Smooth muscle cell (in vitro differentiated cells): ENCODE measurements around the gene ODC1. TPM values are rescaled to one million over a fixed set of nuclear protein-coding genes. Genes with fewer than 3 reads are reported as not detected.

Source experiments
- DNase-seq: peaks from one replicate; lab custom pipeline; 2025; ENCODE audit not compliant: unreplicated experiment; lab: John Stamatoyannopoulos, UW
- H2AFZ ChIP-seq: fragments of 200-600 bp; sonication (generic); 2 replicates; pipeline ENCODE4 v1.6.0; 2016; ENCODE audit warnings: antibody characterized with exemption, low read depth, mild to moderate bottlenecking
- H3F3A ChIP-seq: fragments of 200-600 bp; sonication (generic); 2 replicates; pipeline ENCODE4 v1.6.0; 2017; ENCODE audit warnings: antibody characterized with exemption, low read depth
- H3K27ac ChIP-seq: fragments of 200-600 bp; sonication (generic); 2 replicates; pipeline ENCODE4 v1.5.1; 2016; ENCODE audit warnings: low read depth, mild to moderate bottlenecking
- H3K27me3 ChIP-seq: fragments of 200-600 bp; sonication (generic); 2 replicates; pipeline ENCODE4 v1.6.1; 2016; ENCODE audit warnings: low read depth, mild to moderate bottlenecking
- H3K36me3 ChIP-seq: fragments of 200-600 bp; sonication (generic); 2 replicates; pipeline ENCODE4 v1.5.1; 2016; ENCODE audit warnings: low read depth
- H3K4me1 ChIP-seq: fragments of 200-600 bp; sonication (generic); 2 replicates; pipeline ENCODE4 v1.5.1; 2016; ENCODE audit warnings: low read depth
- H3K4me2 ChIP-seq: fragments of 200-600 bp; sonication (generic); 2 replicates; pipeline ENCODE4 v1.6.0; 2016; ENCODE audit warnings: mild to moderate bottlenecking
- H3K4me3 ChIP-seq: fragments of 200-600 bp; sonication (generic); 2 replicates; pipeline ENCODE4 v1.5.1; 2016; ENCODE audit warnings: mild to moderate bottlenecking
- H3K79me2 ChIP-seq: fragments of 200-600 bp; sonication (generic); 2 replicates; pipeline ENCODE4 v1.6.0; 2016; ENCODE audit warnings: low read depth, mild to moderate bottlenecking
- H3K9ac ChIP-seq: fragments of 200-600 bp; sonication (generic); 2 replicates; pipeline ENCODE4 v1.6.0; 2016; ENCODE audit warnings: low read depth
- H3K9me3 ChIP-seq: fragments of 200-600 bp; sonication (generic); replicated peaks from 2 replicates; pipeline ENCODE4 v1.5.1; 2016; ENCODE audit warnings: low read depth
- H4K20me1 ChIP-seq: fragments of 200-600 bp; sonication (generic); 2 replicates; pipeline ENCODE4 v1.6.0; 2016; ENCODE audit warnings: low read depth
- CTCF ChIP-seq: fragments of 200-600 bp; sonication (generic); IDR thresholded peaks from 2 replicates; pipeline ENCODE4 v1.5.1; 2017; ENCODE audit warnings: borderline replicate concordance, mild to moderate bottlenecking, antibody characterized with exemption; ENCODE audit not compliant: insufficient read depth, poor library complexity, severe bottlenecking
- WGBS: methylation state at CpG from one replicate; pipeline ENCODE4 v1.1.7; 2016; ENCODE audit warnings: low lambda C conversion rate; 5-methylcytosine and 5-hydroxymethylcytosine counted together
- polyA plus RNA-seq: library from polyadenylated mRNA; unstranded; fragments of >200 nt; fragmentation: Nextera tagmentation; extraction: Ambion mirVana; gene quantifications from 2 replicates; pipeline ENCODE4 v1.2.1, GENCODE V29; 2016
- total RNA-seq: library from RNA; depleted of rRNA; stranded (reverse); fragments of >200 nt; gene quantifications from 2 replicates; pipeline ENCODE4 v1.2.3, GENCODE V29; 2014

The ODC1 gene
- total and polyA plus RNA-seq, 2 experiments from 2014 or later: 22.4 to 34.7 TPM

- TF ChIP-seq CTCF: no peak
- H3K79me2 ChIP-seq: no peaks in the 10 kb centered on the region
- no peaks in the 10 kb centered on the region for H3K36me3 ChIP-seq
- H2AFZ ChIP-seq: no peak overlapping the region
- no peaks in the 10 kb centered on the region for H3F3A ChIP-seq
- no peaks in the 10 kb centered on the region for H3K9me3 ChIP-seq
- H3K27ac ChIP-seq: no peak overlapping the region
- no peaks in the 10 kb centered on the region for H3K27me3 ChIP-seq
- no peak overlapping the region for H3K9ac ChIP-seq
- H3K4me1 ChIP-seq: no peaks in the 10 kb centered on the region
- WGBS: 94% methylated on average over 3 of the region's 3 CpGs
- H3K4me2 ChIP-seq: no peak overlapping the region
- H4K20me1 ChIP-seq: no peaks in the 10 kb centered on the region
- DNase-seq: no peak
- H3K4me3 ChIP-seq: no peak overlapping the region
These were observed 19.2 kb downstream of the ODC1 start for GRCh38 chr2:10428924-10429323.

- Histone ChIP-seq H3K27me3 (no peaks in the 10 kb centered on the region), H3K79me2 (no peaks in the 10 kb centered on the region), H3K9me3 (no peaks in the 10 kb centered on the region), H3K4me3 (no peak overlapping the region), H3K4me1 (no peaks in the 10 kb centered on the region), H3K9ac (no peak overlapping the region), H3F3A (no peaks in the 10 kb centered on the region), H3K27ac (no peak overlapping the region), H3K36me3 (no peaks in the 10 kb centered on the region), H3K4me2 (no peak overlapping the region), H4K20me1 (no peaks in the 10 kb centered on the region), H2AFZ (no peak overlapping the region)
- TF ChIP-seq CTCF: no peak
- DNase-seq: no peak
- WGBS: 97% methylated on average over 8 of the region's 8 CpGs
These were observed 19.8 kb downstream of the ODC1 start for GRCh38 chr2:10428355-10428754.

GRCh38 chr2:10427618-10427949 is 20.5 kb downstream of the ODC1 start:
- no peaks in the 10 kb centered on the region for H3F3A ChIP-seq
- no peak overlapping the region for H3K9ac ChIP-seq
- 89% methylated on average over 17 of the region's 17 CpGs for WGBS
- no peaks in the 10 kb centered on the region for H3K4me1 ChIP-seq
- no peak overlapping the region for H3K4me3 ChIP-seq
- H3K27me3 ChIP-seq: no peaks in the 10 kb centered on the region
- H3K4me2 ChIP-seq: no peak overlapping the region
- H3K79me2 ChIP-seq: no peaks in the 10 kb centered on the region
- no peak for TF ChIP-seq CTCF
- H4K20me1 ChIP-seq: no peaks in the 10 kb centered on the region
- DNase-seq: no peak
- no peak overlapping the region for H2AFZ ChIP-seq
- H3K9me3 ChIP-seq: no peaks in the 10 kb centered on the region
- H3K36me3 ChIP-seq: no peaks in the 10 kb centered on the region
- no peak overlapping the region for H3K27ac ChIP-seq

- Histone ChIP-seq H3K79me2 (no peaks in the 10 kb centered on the region), H3K9ac (no peak overlapping the region), H4K20me1 (no peaks in the 10 kb centered on the region), H3K36me3 (no peaks in the 10 kb centered on the region), H3K4me1 (no peaks in the 10 kb centered on the region), H3F3A (no peaks in the 10 kb centered on the region), H2AFZ (no peak overlapping the region), H3K9me3 (no peaks in the 10 kb centered on the region), H3K4me2 (no peak overlapping the region), H3K4me3 (no peak overlapping the region), H3K27ac (no peak overlapping the region), H3K27me3 (no peaks in the 10 kb centered on the region)
- no peak for TF ChIP-seq CTCF
- DNase-seq: no peak
- 95% methylated on average over 40 of the region's 40 CpGs for WGBS
These were observed 21.2 kb downstream of the ODC1 start for GRCh38 chr2:10426726-10427617.
